Myocyte (in vitro differentiated cells): ENCODE results near the gene ZBTB42. TPM values are rescaled to one million over a fixed set of nuclear protein-coding genes. Genes with fewer than 3 reads are reported as not detected.

Experiments
- DNase-seq: peaks from one replicate; pipeline ENCODE4 v3.0.0-alpha.2; 2012; ENCODE audit warnings: low read depth
- total RNA-seq: library from RNA; depleted of rRNA; stranded (reverse); fragments of >200 nt; gene quantifications from 2 replicates; pipeline ENCODE4 v1.2.3, GENCODE V29; 2014

The ZBTB42 gene
- total RNA-seq, 1 donor from 2014 or later: 7.6 TPM

DNA sequence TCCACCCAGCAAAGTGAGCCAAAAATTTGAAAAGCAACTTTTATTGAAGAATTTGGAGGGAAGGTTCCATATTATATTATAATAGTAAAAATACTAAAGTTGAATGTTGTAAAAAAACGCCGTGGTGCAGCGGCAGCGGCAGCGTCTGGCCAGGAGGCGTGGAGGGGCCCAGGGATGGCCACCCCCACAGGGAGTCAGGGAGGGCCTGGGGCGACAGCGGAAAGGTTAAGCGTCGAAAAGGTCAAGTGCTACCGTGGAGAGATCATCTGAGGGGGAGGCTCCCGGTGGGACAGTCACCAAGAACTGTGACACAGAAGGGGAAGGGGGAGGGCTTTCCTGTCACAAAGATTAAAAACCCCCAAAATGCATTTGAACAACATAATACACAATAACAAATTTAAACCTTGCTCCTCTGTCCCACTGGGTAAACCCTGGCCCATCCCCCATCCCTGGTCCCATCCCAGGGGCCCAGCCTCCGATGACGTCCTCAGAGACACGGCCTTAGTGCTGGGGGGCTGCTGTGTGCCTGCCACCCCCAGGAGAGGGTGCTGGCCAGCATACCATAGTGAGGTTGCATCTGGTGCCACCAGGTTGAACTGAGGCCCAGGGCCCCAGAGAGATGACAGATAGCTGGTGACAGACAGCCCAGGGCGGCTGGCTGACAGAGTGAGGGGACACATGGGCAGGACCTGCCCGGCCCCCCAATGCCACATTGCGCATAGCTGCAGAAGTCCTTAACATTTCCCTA is 31.4 kb upstream of the ZBTB42 start:
- no peak for DNase-seq

DNA sequence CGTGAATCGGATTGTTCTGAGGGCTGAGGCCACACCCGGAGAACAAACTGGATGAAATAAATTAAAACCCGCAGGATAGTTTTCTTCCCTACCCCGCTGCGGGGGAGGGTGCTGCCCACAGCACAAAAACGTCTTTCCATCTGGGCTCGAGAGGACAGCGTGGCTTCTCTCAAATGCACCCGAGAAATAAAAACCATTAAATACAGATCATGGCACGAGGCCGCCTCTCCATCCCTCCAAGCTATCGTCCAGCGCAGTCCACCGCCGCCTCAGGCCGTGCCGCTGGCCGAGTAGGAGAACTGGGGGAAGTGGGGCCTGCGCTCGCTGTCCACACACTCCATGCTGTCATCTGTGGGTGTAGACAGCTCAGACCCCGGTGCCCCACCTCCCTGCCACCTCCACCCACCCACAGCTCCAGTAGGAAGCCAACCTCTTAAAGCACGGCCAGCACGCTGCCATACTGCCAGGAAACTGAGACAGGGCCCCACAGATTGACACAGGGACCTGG is 30.8 kb upstream of the ZBTB42 start:
- DNase-seq: no peak

DNA sequence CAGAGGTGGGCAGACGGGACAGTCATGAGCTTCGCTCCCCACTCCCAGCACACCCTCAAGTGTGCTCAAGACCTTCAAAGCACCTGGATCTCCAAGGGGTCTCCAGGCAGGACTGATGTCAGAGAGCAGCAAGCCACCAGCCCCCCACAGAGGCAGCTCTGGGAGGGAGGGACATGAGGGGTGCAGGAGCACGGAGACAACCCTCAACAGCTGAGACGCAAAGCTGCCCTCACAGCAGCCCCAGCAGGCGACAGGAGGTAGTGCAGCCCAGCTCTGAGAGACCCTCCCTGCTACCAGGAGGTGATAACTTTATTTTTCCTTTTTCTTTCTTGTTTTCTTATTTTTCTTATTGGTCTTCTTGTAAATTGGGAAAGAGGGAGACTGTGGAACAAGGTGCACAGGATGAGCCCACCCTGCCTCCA is 30.0 kb upstream of the ZBTB42 start:
- DNase-seq: peak; percentile 28

DNA sequence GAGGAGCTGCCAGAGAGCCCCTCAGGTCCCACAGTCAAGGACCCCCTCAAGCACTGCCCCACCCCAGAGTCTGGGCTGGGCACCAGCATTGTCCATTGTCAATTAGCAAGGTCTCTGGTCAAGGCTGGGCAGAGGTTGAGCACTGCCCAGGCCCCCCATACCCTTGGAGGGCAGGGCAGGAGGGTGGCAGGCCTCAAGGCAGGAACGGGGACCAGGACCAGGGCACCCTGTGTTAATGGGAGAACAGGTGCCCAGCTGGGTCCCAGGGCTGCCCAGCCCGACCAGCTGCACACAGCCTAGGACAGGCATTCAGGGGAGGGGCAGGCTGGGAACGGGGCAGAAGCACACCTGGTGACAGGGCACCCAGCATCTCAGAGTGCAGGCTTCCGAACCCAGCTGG is 29.5 kb upstream of the ZBTB42 start:
- no peak for DNase-seq

DNA sequence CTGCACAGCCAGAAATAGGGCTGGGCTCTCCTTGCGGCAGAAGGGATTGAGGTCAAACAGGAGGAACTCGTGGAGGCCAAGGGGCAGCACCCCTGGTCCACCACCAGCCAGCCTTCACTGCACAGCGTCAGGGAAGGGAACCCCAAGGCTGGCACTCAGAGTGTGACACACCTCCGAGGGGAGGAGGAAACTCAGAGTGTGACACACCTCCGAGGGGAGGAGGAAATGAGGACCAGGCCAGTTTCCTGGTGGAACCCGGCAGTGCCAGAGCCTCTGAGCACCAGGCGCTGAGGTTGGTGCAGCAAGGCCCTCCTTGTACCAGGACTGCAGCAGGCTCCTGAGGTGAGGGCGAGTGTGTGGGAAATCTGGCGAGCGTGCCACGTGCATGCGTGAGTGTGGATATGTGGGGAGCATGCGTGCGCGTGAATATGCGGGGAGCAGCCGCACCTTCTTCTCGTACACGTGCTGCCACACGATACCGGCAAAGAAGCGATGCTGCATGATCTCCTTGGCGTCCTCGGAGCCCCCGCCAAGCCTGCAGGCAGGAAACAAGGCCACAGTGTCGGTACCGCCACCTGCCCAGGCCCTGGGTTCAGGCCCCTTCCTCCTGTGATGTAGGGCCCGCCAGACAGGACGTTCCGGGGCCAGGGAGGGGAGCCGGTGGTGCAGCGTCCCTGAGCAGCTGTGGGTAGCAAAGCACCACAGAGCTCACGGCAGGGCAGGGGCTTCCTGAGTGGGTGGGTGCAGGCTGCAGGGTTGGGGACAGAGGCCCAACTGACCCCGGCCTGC is 28.8 kb upstream of the ZBTB42 start:
- no peak for DNase-seq

DNA sequence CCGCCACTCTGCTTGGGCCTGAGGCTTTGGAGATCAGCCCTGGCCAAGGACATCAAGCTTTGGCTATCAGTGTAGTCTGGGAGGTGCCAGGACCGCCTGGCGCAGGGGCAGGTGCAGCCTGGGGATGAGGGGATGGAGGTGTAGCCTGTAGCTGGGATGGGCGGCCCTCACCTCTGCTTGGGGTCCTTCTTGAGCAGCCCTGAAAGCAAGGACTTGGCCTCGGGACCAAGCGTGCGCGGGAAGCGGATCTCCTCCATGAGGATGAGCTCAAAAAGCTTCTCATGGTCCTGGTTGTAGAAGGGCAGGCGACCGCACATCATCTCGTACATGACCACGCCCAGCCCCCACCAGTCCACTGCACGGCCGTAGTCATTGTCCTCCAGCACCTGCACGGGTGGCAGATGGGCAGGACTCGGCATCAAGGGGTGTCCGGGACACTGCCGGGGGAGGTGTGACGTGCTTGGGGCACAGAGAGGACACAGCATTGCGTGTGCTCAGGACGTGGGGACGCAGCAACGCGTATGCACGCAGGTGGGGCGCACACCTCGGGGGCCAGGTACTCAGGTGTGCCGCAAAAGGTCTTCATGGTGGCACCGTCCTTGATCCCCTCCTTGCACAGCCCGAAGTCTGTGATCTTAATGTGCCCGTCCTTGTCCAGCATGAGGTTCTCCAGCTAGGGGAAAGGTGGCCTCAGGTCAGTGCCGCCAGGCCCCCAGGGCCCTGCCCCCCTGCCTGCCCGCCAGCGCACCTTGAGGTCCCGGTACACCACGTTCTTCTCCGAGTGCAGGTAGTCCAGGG is 28.0 kb upstream of the ZBTB42 start:
- no peak for DNase-seq

DNA sequence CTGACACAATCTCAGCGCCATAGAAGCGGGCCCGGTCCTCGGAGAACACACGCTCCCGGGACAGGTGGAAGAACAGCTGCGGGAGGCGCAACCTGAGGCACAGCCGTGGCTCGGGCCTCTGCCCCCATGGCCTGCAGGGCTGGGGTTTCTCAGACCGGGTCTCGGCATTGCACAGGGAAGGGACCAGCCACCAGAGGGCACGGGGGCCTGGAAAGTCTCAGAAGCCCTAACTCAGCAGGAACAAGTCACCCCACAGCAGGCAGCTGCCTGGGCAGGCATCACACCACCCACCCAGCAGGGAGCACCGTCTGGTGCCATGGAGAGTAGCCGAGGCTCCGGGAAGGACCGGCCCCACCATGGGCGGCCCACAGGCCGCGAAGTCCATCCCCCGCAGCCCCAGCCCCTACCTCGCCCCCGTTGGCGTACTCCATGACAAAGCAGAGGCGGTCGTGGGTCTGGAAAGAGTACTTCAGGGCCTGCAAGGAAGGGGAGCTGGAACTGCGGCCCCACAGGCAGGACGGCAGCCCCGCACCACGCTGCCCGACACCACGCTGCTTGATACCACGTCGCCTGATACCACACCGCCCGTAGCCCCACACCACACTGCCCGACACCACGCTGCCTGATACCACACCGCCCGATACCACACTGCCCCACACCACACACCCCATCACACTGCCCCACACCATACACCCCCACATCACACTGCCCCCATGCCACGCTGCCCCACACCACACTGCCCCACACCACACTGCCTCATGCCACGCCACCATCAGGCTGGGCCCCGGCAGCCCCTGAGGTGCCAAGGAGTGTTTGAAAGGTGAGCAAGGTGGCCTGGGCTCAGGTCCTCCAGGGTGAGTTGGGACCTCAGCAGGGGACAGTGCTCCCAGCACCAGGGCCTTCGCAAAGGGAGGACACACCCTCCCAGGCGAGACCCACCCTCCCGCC is 27.1 kb upstream of the ZBTB42 start:
- DNase-seq: peak; percentile 51

DNA sequence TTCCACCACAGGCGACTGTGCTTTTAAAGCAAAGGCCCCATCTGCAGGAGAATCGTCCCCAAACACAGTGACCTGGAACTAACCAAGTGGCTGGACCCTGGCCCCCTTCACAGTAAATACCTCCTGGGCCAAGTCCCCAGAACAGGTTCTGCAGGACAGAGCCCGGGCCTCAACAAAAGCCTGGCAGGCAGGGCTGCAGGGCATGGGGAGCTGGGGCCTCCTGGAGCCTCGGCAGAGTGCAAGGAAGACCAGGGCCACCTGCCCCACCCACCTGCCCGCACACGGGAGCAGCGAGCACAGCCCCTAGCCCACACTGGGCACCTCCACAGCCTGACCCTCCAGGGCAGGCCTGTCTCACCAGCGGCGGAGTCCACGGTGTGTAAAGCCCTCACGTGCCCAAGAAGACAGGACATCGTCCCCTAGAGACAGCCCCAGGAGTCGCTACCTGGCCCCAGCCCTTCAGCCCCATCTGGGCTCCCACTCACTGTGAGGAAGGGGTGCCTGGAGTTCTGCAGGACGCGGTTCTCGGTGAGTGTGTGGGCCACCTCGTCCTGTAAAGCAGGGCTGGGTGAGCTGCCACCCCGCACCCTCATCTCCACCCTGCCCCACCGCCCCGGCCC is 26.3 kb upstream of the ZBTB42 start:
- no peak for DNase-seq

DNA sequence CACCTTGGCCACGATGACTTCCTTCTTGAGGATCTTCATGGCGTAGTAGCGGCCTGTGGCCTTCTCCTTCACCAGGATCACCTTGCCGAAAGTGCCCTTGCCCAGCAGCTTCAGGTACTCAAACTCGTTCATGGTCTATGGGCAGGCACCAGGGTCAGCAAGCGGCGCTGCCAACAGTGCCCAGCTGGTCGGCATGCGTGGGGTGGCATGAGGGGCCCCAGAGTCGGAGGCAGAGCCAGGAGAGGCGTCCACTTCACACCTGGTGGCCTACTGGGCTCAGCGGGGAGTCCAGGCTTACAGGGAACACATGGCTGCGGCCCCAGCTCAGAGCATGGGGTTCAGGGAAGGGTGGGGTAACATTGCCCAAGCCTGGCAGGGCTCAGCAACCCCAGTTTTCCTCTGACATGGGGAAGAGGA is 25.8 kb upstream of the ZBTB42 start:
- DNase-seq: no peak

DNA sequence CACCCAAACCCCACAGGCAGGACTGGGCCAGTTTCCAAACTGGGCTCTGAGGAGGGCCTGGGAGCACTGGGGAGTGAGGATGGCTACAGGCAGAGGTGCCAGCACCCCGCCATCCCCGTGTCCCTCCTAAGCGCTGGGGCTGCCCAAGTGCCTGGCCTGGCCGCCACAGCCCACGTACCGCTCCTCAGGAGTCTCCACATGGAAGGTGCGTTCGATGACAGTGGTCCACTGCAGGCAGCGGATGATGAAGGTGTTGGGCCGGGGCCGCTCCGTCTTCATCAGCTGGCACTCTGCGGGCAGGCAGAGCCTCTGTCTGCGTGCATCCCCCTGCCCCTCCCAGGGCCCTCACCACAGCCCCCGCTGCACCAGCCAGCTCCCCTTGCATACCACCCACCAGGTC is 24.4 kb upstream of the ZBTB42 start:
- DNase-seq: no peak

DNA sequence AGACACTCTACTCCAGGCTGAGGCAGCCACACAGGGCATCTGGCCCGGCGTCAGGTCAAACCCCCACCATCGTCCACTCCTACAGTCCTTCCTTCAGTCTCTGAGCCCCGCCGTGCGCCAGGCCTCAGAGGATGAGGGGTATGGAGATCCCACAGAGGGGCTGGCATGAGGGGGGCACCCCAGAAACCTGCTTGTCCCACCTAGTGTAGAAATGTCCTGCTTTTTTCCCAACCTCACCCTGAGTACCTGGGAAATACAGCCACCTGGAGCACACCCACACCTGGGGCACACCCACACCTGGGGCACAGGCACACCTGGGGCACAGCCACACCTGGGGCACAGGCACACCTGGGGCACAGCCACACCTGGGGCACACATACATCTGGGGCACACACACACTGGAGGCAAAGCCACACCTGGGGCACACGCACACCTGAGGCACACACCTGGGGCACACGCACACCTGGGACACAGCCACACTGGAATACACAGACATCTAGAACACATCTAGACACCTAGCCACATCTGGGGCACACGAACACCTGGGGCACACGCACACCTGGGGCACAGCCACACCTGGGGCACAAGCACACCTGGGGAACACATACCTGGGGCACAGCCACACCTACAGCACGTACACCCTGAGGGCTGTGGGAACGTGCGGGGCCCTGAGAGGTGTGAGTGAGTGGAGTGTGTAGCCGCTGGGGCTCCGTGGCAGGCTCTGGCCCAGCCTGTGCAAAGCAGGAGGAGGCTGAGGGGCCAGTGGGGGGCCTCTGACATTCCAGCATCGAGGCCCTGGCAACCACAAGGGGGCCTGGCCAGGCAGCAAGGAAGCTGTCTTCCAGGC is 23.7 kb upstream of the ZBTB42 start:
- DNase-seq: no peak

DNA sequence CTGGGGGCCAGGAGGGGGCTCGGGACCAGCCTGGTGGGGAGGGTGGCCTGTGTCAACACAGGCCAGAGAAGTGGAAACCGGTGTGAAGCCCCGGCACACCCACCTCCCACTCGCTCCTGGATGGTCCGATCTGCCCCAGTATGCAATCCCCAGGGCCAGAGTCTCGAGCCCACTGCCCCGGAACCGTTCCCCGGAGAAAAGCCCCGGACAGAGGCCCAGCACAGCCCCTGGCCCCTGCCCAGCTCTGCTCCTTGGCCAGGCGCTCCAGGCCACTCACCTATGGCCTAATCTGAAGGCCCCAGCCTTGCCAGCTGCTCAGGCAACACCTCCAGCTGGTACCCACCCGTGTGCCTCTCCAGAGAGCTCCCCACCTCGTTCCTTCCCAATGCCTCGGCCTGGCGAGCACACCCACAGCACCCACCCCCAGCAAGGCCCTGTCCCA is 23.1 kb upstream of the ZBTB42 start:
- DNase-seq: no peak

DNA sequence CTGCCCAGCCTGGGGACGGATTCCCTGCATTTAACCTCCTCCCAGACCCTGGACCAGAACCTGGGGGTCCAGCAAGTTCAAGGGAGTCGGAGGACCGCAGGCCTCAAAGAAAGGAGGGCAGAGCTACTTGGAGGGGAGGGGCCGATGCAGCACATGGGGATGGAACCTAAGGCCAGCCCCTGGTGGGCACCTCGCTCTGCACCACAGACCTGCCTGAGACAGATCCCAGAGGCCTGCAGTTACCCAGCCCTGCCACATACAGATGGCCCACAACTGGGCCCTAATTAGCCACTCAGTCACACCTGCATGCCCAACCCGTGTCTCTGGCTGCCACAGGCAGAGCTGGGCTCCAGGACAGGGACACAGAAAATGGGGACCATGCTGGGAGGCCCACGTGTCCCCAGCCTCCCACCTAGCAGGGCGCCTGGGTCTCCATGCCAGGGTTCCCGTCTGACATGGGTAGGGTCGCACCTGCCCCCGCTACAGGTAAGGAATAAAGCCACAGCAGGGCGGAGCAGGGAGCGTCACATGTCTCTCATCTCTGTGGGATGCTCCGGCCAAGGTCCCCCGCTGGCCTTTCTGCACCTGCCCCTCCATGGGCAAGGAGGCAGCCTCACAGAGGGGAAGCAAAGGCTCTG is 22.1 kb upstream of the ZBTB42 start:
- DNase-seq: no peak

DNA sequence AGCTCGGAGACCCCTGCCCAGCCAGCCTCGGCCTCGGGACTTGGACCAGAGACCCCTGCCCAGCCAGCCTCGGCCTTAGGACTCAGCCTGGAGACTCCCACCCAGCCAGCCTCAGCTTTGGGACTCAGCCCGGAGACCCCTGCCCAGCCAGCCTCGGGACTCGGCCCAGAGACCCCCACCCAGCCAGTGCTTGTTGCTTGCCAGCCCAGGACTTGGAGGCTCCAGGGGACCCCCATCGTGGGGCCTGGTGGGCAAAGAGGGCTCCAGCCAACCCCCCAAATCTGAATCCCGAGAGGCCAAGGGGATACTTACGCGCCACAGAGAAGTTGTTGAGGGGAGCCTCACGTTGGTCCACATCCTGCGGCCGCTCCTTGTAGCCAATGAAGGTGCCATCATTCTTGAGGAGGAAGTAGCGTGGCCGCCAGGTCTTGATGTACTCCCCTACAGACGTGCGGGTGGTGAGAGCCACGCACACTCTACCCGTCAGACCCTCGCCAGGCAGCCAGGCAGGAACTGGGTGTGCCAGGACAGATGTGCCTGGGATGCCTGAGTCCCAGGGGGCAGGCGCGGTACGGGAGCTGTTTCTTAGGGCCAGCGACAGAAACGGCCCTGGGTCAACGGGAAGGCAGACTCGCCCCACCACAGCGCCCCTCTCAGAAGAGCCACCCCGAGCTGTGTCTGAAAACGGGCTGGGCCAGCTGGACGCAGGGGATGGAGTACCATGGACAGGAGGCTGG is 21.0 kb upstream of the ZBTB42 start:
- no peak for DNase-seq

DNA sequence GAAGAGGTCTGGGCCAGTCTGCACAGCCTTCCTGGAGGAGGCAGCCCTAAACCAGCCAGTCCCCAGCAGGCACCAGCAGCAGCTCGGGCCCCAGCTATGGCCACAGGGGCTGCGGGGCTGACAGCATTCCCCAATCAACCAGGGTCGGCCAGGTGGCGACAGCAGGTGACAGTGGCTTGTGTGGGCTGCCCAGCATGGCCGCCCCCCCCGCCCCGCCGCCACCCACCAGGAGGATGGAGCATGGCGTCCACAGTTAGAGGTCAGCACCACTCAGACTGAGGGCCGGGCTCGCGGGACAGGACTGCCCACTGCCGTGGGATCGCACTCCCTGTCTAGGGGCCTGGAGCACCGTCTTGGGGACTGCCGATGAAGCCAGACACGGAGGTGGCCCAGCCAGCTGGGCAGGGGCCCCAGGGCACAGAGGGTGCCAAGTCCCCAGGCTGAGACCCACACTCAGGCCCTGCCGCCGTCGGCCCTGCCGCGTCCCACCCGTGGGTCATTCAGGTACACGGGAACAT is 20.3 kb upstream of the ZBTB42 start:
- DNase-seq: no peak

DNA sequence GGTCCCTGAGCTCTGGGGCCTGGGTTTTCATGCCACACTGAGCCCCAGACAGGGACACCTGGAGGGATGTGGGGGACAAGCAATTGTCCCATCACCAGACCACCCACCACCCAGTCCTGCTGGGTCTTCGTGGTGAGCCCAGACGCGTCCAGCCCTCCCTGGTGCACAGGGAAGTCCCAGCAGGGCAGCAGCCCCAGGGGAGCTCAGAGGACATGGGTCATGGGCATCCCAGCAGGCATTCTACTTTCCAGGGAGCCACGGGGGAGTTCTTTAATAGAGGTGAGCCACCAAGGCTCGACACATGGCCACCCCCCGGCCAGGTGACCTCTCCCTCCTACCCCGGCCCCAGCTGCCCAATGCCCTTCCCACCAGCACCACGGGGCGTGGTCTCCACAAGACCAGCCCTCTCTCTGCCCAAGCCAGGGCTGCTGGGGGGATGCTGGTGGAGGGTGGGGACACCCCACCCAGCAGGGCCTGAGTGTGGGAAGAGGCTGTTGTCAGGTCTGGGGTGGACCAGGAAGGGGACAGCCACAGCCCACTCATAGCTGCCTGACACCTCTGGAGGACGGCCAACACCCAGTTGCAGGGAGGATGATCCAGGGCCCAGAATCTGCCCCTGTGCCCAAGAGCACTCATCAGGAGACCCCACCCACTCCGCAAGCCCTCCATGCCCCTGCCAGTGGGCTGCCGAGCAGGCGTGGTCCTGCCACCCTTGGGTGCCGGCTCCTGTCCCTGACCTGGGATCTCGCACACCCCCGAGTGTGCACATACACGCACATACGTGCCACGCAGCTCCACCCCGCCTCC is 19.4 kb upstream of the ZBTB42 start:
- no peak for DNase-seq
